Heart left ventricle (tissue), 16 donors: ENCODE results near the gene CELF5. TPM values are rescaled to one million over a fixed set of nuclear protein-coding genes. Genes with fewer than 3 reads are reported as not detected.

ENCODE experiments used
- ATAC-seq, 4 donors: fragments of 200-7000 bp; cut with Tn5 transposase; one replicate each; pipeline ENCODE4 v1.9.1; 2020 to 2022; ENCODE audit warnings: moderate library complexity in 4 of 4, mild to moderate bottlenecking in 3 of 4, moderate number of reproducible peaks in 1 of 4
- DNase-seq, 5 donors: peaks; one replicate each; pipeline ENCODE4 v3.0.0-alpha.2; 2020
- H3K27ac ChIP-seq, 12 donors: fragments of 200-600 bp; sonication (generic) in 4 of 12; one replicate each; pipeline versions ENCODE4 v1.5.0 to v1.8.0; 2016 to 2022; ENCODE audit warnings: mild to moderate bottlenecking in 2 of 12
- H3K27me3 ChIP-seq, 9 donors: fragments of 200-600 bp; sonication (generic) in 2 of 9; one replicate each; pipeline versions ENCODE4 v1.5.1 to v1.8.0; 2016 to 2022; ENCODE audit warnings: mild to moderate bottlenecking in 3 of 9
- H3K36me3 ChIP-seq, 9 donors: fragments of 200-600 bp; sonication (generic) in 2 of 9; one replicate each; pipeline versions ENCODE4 v1.5.0 to v1.8.0; 2018 to 2022; ENCODE audit warnings: mild to moderate bottlenecking in 2 of 9
- H3K4me1 ChIP-seq, 12 donors: fragments of 200-600 bp; sonication (generic) in 4 of 12; one replicate each; pipeline versions ENCODE4 v1.5.0 to v1.8.0; 2016 to 2022; ENCODE audit warnings: mild to moderate bottlenecking in 3 of 12
- H3K4me3 ChIP-seq, 12 donors: fragments of 200-600 bp; sonication (generic) in 4 of 12; one replicate each; pipeline versions ENCODE4 v1.5.0 to v1.8.0; 2017 to 2022; ENCODE audit warnings: mild to moderate bottlenecking in 9 of 12, moderate library complexity in 4 of 12
- H3K9me3 ChIP-seq, 12 donors: fragments of 200-600 bp; sonication (generic) in 4 of 12; one replicate each; pipeline versions ENCODE4 v1.5.0 to v1.8.0; 2016 to 2022; ENCODE audit warnings: mild to moderate bottlenecking in 1 of 12
- POLR2A ChIP-seq, 2 donors: fragments of 450-650 bp; IDR thresholded peaks; one replicate each; pipeline ENCODE4 v1.6.1; 2017; ENCODE audit warnings: antibody characterized with exemption in 2 of 2, mild to moderate bottlenecking in 2 of 2, moderate library complexity in 2 of 2
- WGBS, 4 donors: extraction: QIAGEN DNeasy Blood & Tissue Kit in 2 of 4; methylation state at CpG; one replicate each; pipeline versions ENCODE4 v1.1.5 to v1.1.7; 2013 to 2018; 5-methylcytosine and 5-hydroxymethylcytosine counted together
- intact Hi-C, 10 donors: fragments of 100-400 bp; cut with DNase I; formaldehyde crosslinking; loops; one replicate each; pipeline versions ENCODE4 v1.11.1 to v1.14.2; 2022
- polyA plus RNA-seq, 2 donors: library from polyadenylated mRNA; stranded (reverse); fragments of 200-250 nt; gene quantifications; one replicate each; pipeline ENCODE4 v1.2.3, GENCODE V29; 2013
- total RNA-seq, 9 donors: library from RNA; depleted of rRNA in 2 of 9; stranded (reverse); fragments of >200 nt in 2 of 9; fragmentation: NEBNext Ultra II Directional in 3 of 9; extraction: Animal tissue kit (Norgen Biotek cat#: 25700) in 3 of 9; gene quantifications; one replicate each; pipeline versions ENCODE4 v1.1.0 to v1.2.4, GENCODE V29; 2016 to 2023
- TF ChIP-seq, protein P1 (sequence below), 12 donors: fragments of 200-600 bp; sonication (generic) in 4 of 12; IDR thresholded peaks; one replicate each; pipeline versions ENCODE4 v1.5.0 to v1.8.0; 2018 to 2022; ENCODE audit warnings: antibody characterized with exemption in 12 of 12, mild to moderate bottlenecking in 5 of 12
- donor health status: ischemic (EF 13 %, LVEDD 7.1; RV severe dilation, severe dysfunction).
- donor health status: healthy with polysubstance abuse.
- donor health status: DM: no; HTN: yes; CAD: no.
- donor health status: DM: no; HTN: no; CAD: no.
- donor health status: ischemic (EF 25% LVEDD 6.9; RV normal size, moderate dysfunction).
- donor health status: ischemic (EF 25% LVEDD 5.7; RV mildly dilated, moderate dysfunction).
- donor health status: healthy.
- donor health status: DM: yes; HTN: yes; CAD: no.
- donor health status: ischemic (EF 35%, LVEDD 5.7; RV mildly dilated, moderate dysfunction).
- donor health status: nonischemic (EF 11% LVEDD 7.7; RV severe dilation, severe dysfunction).
- donor health status: DM: yes; HTN: yes; CAD: no.
- donor health status: PGD.
- donor health status: ischemic (EF 29% LVEDD 5.4; RV normal size, mild dysfunction).
- donor health status: nonischemic (EF 23%, LVEDD 6.1; RV moderate dilation, normal function).

CELF5 gene
- total and polyA plus RNA-seq, 11 donors: not detected

DNA sequence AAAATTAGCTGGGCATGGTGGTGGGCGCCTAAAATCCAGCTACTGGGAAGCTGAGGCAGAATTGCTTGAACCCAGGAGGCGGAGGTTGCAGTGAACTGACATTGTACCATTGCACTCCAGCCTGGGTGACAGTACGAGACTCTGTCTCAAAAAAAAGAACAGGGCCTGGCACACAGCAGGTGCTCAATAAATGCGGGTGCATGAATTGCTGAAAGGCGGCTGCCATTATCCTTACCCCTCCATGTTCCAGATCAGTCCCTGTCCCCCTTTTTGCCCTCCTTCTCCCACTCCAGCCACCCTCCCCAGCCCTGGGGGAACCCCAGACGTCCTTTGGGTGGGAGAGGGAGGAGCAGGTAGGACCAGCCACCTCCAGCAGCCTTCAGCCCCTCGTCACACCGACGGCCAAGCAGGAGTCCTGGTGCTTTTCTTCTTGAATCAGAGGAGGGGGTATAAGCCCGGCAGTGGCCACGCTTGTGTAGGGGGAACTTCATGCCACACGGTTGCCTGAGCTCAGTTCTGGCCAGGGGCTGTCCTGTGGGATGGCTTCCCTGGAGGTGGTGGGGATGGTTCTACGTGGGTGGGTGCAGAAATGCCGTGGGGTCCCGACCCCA, 121.5 kb downstream of the CELF5 start:
- Histone ChIP-seq H3K9me3 (no peaks in the 10 kb centered on the region), H3K27me3 (no peaks in the 10 kb centered on the region), H3K4me1 (peaks cover 0 to 32% (median 18%) of the 10 kb centered on the region in 12 donors), H3K36me3 (no peaks in the 10 kb centered on the region), H3K4me3 (peak overlapping the region in 2 of 12 donors; percentile 3 to 29), H3K27ac (peak overlapping the region in 11 of 12 donors; percentile 46 to 90 (median 69))
- intact Hi-C loops: loop anchor here in 1 of 10 donors (5.0 kb wide), 1 partner anchor 86 kb away; no protein-coding TSS in a partner anchor
- no peak for TF ChIP-seq POLR2A (IDR thresholded peaks at IDR 0.05)
- TF ChIP-seq, protein P1, sequence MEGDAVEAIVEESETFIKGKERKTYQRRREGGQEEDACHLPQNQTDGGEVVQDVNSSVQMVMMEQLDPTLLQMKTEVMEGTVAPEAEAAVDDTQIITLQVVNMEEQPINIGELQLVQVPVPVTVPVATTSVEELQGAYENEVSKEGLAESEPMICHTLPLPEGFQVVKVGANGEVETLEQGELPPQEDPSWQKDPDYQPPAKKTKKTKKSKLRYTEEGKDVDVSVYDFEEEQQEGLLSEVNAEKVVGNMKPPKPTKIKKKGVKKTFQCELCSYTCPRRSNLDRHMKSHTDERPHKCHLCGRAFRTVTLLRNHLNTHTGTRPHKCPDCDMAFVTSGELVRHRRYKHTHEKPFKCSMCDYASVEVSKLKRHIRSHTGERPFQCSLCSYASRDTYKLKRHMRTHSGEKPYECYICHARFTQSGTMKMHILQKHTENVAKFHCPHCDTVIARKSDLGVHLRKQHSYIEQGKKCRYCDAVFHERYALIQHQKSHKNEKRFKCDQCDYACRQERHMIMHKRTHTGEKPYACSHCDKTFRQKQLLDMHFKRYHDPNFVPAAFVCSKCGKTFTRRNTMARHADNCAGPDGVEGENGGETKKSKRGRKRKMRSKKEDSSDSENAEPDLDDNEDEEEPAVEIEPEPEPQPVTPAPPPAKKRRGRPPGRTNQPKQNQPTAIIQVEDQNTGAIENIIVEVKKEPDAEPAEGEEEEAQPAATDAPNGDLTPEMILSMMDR (IDR thresholded peaks at IDR 0.05): no peak
- DNase-seq (peak in 1 of 5 donors; percentile 55), ATAC-seq (no peak)
- WGBS, 4 donors: 68 to 71% (median 70%) methylated on average over 12 to 15 of the region's 15 CpGs

Other genes starting within 250 kb of the CELF5 start
- 1 to 10 TPM in 2 of 9 donors, under 1 TPM in 6, not detected in 1; 0.21 to 1.3 (median 0.57) TPM for gene TLE6, start 247.1 kb upstream of the CELF5 start, total RNA-seq
- gene TLE6, start 247.1 kb upstream of the CELF5 start, polyA plus RNA-seq: 1 to 10 TPM; 1.3 to 1.4 TPM
- gene TLE2, start 195.4 kb upstream of the CELF5 start, total RNA-seq: 10 to 100 TPM; 34.6 to 75.1 (median 40.5) TPM
- 10 to 100 TPM; 36.0 to 41.4 TPM for gene TLE2, start 195.4 kb upstream of the CELF5 start, polyA plus RNA-seq
- 1,000 to 10,000 TPM in 1 of 9 donors, 100 to 1,000 TPM in 8; 593 to 1,121 (median 711) TPM for gene TLE5, start 162.2 kb upstream of the CELF5 start, total RNA-seq
- gene TLE5, start 162.2 kb upstream of the CELF5 start, polyA plus RNA-seq: 1,000 to 10,000 TPM in 1 of 2 donors, 100 to 1,000 TPM in 1; 686 to 1,459 TPM
- 10 to 100 TPM; 55.3 to 91.8 (median 70.9) TPM for gene GNA11, start 130.3 kb upstream of the CELF5 start, total RNA-seq
- gene GNA11, start 130.3 kb upstream of the CELF5 start, polyA plus RNA-seq: 10 to 100 TPM; 43.5 to 74.6 TPM
- gene GNA15, start 88.6 kb upstream of the CELF5 start, total RNA-seq: 10 to 100 TPM in 1 of 9 donors, 1 to 10 TPM in 8; 1.1 to 15.2 (median 2.1) TPM
- 1 to 10 TPM in 1 of 2 donors, under 1 TPM in 1; 0.69 to 1.5 TPM for gene GNA15, start 88.6 kb upstream of the CELF5 start, polyA plus RNA-seq
- 1 to 10 TPM in 4 of 9 donors, under 1 TPM in 5; 0.35 to 5.5 (median 0.87) TPM for gene S1PR4, start 45.9 kb upstream of the CELF5 start, total RNA-seq
- gene S1PR4, start 45.9 kb upstream of the CELF5 start, polyA plus RNA-seq: 1 to 10 TPM; 1.4 to 1.7 TPM
- 10 to 100 TPM; 16.7 to 47.5 (median 26.4) TPM for gene NCLN, start 38.7 kb upstream of the CELF5 start, total RNA-seq
- gene NCLN, start 38.7 kb upstream of the CELF5 start, polyA plus RNA-seq: 10 to 100 TPM; 20.5 to 67.5 TPM
- 100 to 1,000 TPM; 107 to 267 (median 155) TPM for gene NFIC, start 141.9 kb downstream of the CELF5 start, total RNA-seq
- gene NFIC, start 141.9 kb downstream of the CELF5 start, polyA plus RNA-seq: 100 to 1,000 TPM; 159 to 192 TPM